GM19455 (cell line): Measurements from ENCODE around the gene PKN2.
"Not testable (repeated sequence)": the region's sequence is repeated elsewhere in the genome, so short reads cannot be mapped to it uniquely, and the experiment has no call there.

Experiments used
- ATAC-seq: cut with Tn5 transposase; IDR thresholded peaks from one replicate; pipeline ENCODE4 v1.9.1; 2021; ENCODE audit not compliant: unreplicated experiment

PKN2 gene

DNA sequence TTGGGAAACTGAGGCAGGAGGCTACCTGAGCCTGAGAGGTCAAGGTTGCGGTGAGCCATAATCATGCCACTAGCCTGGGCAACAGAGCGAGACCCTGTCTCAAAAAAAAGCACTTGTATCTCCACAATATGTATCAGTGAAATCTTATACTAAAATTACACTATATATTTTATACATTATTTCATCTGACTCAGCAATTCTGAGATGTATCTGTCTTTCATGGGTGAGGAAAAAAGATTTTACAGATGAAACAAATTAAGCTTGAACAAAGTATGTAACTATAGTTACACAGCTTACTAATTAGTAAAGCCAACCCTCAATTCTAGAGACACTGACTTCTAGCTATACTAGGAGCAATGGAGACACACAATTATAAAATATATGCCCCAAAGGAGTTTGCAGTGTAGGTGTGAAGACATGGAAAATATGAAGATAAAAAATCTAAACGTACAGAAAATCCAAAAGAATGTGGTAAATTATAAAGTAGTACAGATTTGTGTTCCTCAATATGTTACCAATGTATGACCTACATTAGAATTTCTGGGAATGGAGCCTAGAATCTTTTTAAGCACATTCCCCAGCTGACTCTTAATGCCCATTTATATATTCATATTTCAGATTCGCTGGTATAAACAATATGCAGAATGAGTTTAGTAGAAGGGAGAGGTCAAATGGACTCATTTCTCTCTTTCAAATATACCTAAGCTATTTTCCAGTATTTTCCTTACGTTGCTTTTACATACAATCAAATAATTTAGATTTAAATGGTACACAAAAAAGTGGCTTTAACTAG, 192.7 kb downstream of the PKN2 start:
- no peak for ATAC-seq

- ATAC-seq: no peak
These were observed 193.3 kb downstream of the PKN2 start for GRCh38 chr1:88877382-88877825.

DNA sequence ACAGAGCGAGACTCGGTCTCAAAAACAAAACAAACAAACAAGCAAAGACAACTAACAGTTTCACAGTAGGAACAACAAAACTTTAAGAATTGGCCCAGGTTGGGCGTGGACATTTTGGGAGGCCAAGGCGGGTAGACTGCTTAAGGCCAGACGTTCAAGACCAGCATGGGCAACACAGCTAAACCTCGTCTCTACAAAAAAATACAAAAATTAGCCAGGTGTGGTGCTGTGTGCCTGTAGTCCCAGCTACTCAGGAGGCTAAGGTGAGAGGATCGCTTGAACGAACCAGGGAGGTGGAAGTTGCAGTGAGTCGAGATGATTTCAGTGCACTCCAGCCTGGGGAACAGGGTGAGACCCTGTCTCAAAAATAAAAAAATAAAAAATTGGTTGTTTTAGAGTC, 193.8 kb downstream of the PKN2 start:
- no peak for ATAC-seq

DNA sequence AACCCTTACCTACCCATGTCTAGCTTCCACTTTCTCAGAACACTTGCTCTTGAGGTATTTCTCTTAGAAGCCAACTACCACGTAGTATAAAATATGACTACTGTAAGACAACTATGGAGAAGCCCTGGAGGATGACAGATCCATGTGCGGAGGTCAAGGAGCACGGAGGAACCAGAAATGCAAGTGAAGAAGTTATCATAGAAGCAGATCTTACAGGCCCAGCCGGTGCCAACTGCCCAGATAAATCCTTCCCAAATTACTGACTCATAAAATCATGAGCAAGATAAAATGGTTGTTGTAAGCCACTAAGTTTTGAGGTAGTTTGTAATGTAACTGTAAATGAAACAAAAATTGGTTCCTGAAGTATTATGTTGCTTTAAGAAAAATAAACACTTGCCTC, 194.7 kb downstream of the PKN2 start:
- no peak for ATAC-seq

DNA sequence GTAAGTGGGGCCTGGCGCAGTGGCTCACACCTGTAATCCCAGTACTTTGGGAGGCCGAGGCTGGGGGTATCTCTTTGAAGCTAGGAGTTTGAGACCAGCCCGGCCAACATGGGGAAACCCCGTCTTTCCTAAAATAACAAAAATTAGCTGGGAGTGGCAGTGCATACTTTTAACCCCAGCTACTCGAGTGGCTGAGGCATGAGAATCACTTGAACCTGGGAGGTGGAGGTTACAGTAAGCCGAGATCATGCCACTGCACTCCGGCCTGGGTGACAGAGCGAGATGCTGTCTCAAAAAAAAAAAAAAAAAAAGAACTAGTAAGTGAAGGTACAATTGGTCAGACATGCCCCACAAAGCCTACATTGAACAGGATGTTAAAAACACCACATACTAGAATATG, 196.6 kb downstream of the PKN2 start:
- ATAC-seq: not testable (repeated sequence)

DNA sequence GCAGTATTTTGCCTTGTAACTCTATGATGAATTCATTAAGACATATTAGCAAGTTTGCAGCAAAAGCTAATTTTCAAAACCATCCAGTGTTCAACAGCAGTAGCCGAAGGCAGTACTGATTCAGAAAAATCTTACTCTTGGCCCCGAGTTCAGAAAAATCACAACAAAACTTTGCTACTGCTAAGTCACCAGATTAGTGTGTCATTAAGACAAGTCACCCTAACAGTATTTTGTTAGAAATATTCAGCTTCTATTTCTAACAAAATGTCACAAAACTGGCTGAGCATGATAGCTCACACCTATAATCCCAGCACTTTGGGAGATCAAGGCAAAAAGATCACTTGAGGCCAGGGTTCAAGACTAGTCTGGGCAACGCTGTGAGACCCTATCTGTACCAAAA, 199.1 kb downstream of the PKN2 start:
- ATAC-seq: no peak
